ENCODE measurements around the gene ATP10A. TPM values are rescaled to one million over a fixed set of nuclear protein-coding genes. Genes with fewer than 3 reads are reported as not detected.
"Not testable (repeated sequence)": the region's sequence is repeated elsewhere in the genome, so short reads cannot be mapped to it uniquely, and the experiment has no call there.

Gene ATP10A
- total and polyA plus RNA-seq, 11 donors = 0.53 to 3.3 (median 1.0) TPM

GRCh38 chr15:25884370-25884769 lies 21.2 kb upstream of the ATP10A start:
- WGBS, 4 donors = 53 to 75% (median 68%) methylated on average over 5 of the region's 5 CpGs
- H3K4me3 ChIP-seq = no peak overlapping the region
- intact Hi-C loops (cut with DNase I) = no loop called here
- H3K4me1 ChIP-seq = peaks cover 0 to 7% (median 0%) of the 10 kb centered on the region in 12 donors
- ATAC-seq (no peak), DNase-seq (no peak)
- no peaks in the 10 kb centered on the region for H3K36me3 ChIP-seq
- TF ChIP-seq POLR2A (IDR thresholded peaks at IDR 0.05) = no peak
- TF ChIP-seq, protein P1, sequence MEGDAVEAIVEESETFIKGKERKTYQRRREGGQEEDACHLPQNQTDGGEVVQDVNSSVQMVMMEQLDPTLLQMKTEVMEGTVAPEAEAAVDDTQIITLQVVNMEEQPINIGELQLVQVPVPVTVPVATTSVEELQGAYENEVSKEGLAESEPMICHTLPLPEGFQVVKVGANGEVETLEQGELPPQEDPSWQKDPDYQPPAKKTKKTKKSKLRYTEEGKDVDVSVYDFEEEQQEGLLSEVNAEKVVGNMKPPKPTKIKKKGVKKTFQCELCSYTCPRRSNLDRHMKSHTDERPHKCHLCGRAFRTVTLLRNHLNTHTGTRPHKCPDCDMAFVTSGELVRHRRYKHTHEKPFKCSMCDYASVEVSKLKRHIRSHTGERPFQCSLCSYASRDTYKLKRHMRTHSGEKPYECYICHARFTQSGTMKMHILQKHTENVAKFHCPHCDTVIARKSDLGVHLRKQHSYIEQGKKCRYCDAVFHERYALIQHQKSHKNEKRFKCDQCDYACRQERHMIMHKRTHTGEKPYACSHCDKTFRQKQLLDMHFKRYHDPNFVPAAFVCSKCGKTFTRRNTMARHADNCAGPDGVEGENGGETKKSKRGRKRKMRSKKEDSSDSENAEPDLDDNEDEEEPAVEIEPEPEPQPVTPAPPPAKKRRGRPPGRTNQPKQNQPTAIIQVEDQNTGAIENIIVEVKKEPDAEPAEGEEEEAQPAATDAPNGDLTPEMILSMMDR (IDR thresholded peaks at IDR 0.05) = no peak
- no peak overlapping the region for H3K27ac ChIP-seq
- H3K9me3 ChIP-seq = no peaks in the 10 kb centered on the region
- no peaks in the 10 kb centered on the region for H3K27me3 ChIP-seq

GRCh38 chr15:25883463-25884259 lies 20.5 kb upstream of the ATP10A start:
- TF ChIP-seq, protein P1 (IDR thresholded peaks at IDR 0.05) = no peak
- no peak for TF ChIP-seq POLR2A (IDR thresholded peaks at IDR 0.05)
- intact Hi-C loops (cut with DNase I) = no loop called here
- 53 to 91% (median 77%) methylated on average over 5 to 6 of the region's 6 CpGs for WGBS, 4 donors
- no peak overlapping the region for H3K27ac ChIP-seq
- H3K36me3 ChIP-seq = no peaks in the 10 kb centered on the region
- peaks cover 0 to 7% (median 0%) of the 10 kb centered on the region in 12 donors for H3K4me1 ChIP-seq
- H3K27me3 ChIP-seq = no peaks in the 10 kb centered on the region
- ATAC-seq = no peak
- H3K9me3 ChIP-seq = no peaks in the 10 kb centered on the region
- no peak for DNase-seq
- H3K4me3 ChIP-seq = no peak overlapping the region

- H3K4me1 ChIP-seq = peaks cover 0 to 7% (median 0%) of the 10 kb centered on the region in 12 donors
- TF ChIP-seq POLR2A (IDR thresholded peaks at IDR 0.05) = no peak
- TF ChIP-seq, protein P1 (IDR thresholded peaks at IDR 0.05) = no peak
- H3K4me3 ChIP-seq = no peak overlapping the region
- intact Hi-C loops (cut with DNase I) = no loop called here
- ATAC-seq = no peak
- H3K27ac ChIP-seq = no peak overlapping the region
- H3K27me3 ChIP-seq = no peaks in the 10 kb centered on the region
- 65 to 71% (median 69%) methylated on average over 2 of the region's 2 CpGs for WGBS, 4 donors
- H3K36me3 ChIP-seq = no peaks in the 10 kb centered on the region
- DNase-seq = no peak
- H3K9me3 ChIP-seq = no peaks in the 10 kb centered on the region
Measured at GRCh38 chr15:25882466-25882865, 19.3 kb upstream of the ATP10A start.

DNA sequence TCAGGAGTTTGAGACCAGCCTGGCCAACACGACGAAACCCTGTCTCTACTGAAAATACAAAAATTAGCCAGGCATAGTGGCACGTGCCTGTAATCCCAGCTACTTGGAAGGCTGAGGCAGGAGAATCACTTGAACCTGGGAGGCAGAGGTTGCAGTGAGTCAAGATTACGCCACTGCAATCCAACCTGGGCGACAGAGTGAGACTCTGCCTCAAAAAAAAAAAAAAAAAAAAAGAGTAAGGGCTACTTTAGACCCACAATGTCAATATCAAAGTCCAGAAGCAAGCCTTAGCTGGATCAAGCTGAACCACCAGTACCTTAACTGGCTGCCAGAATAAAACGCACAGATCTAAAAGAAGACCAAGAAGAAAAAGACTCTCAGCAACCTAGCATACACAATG lies 17.8 kb upstream of the ATP10A start:
- intact Hi-C loops (cut with DNase I); H3K9me3 ChIP-seq; H3K4me1 ChIP-seq; ATAC-seq; DNase-seq; H3K4me3 ChIP-seq; H3K27me3 ChIP-seq; H3K27ac ChIP-seq; H3K36me3 ChIP-seq: not testable (repeated sequence)
- WGBS, 4 donors = 83 to 88% (median 86%) methylated on average over 6 of the region's 6 CpGs

GRCh38 chr15:25880411-25880810 lies 17.3 kb upstream of the ATP10A start:
- Histone ChIP-seq H3K4me1 (no peaks in the 10 kb centered on the region), H3K36me3 (no peaks in the 10 kb centered on the region), H3K4me3 (no peak overlapping the region), H3K27ac (no peak overlapping the region), H3K9me3 (no peaks in the 10 kb centered on the region), H3K27me3 (no peaks in the 10 kb centered on the region)
- no peak for TF ChIP-seq POLR2A (IDR thresholded peaks at IDR 0.05)
- TF ChIP-seq, protein P1 (IDR thresholded peaks at IDR 0.05) = no peak
- 80 to 100% (median 89%) methylated on average over 1 of the region's 1 CpG for WGBS, 4 donors
- DNase-seq (no peak), ATAC-seq (no peak)
- intact Hi-C loops (cut with DNase I) = no loop called here

Data from heart left ventricle (tissue), 16 donors.